GM10248 (cell line): ENCODE data around the gene DMAC2L.
A peak's percentile ranks its signal among the peaks of the same experiment; 100 is the strongest.

Experiments used
- CTCF ChIA-PET: fragments of 300-600 bp; sonication (Branson Sonifier 250); formaldehyde crosslinking; extraction: SDS; loops from one replicate; lab custom pipeline; 2021; ENCODE audit warnings: antibody characterized with exemption; lab: Yijun Ruan, JAX
- POLR2A ChIA-PET: fragments of 350-650 bp; sonication (Branson Sonifier 250); formaldehyde crosslinking; extraction: SDS; loops from one replicate; lab custom pipeline; 2020; ENCODE audit warnings: antibody characterized with exemption; lab: Yijun Ruan, JAX
- DNase-seq: peaks from one replicate; pipeline ENCODE4 v3.0.0; 2012; ENCODE audit errors: extremely low spot score
- TF ChIP-seq, protein P1 (sequence below): IDR thresholded peaks from 2 replicates; pipeline ENCODE4 v1.5.1; 2012; ENCODE audit warnings: mild to moderate bottlenecking, low read depth; ENCODE audit errors: extremely low read depth, missing control alignments, control extremely low read depth

The DMAC2L gene

DNA sequence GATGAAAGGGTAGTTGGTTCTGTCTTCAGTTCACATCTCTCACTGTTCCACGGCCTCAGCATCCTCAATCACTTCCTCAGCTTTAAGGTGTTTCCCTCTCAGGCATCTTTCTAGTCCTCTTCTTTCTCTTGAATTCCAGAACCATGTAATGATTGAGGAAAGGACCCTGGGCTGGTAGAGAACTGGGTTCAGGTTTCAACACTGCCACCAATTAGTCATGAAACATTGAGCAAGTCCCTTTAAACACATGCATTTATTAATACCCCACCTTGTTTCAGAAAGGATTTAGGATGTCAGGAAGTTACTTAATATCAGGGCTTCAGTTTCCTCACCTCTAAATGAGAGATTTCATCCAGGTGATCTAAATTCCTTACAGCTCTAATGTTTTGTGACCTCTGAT, 7.2 kb downstream of the DMAC2L start:
- no peak for DNase-seq
- TF ChIP-seq, protein P1, sequence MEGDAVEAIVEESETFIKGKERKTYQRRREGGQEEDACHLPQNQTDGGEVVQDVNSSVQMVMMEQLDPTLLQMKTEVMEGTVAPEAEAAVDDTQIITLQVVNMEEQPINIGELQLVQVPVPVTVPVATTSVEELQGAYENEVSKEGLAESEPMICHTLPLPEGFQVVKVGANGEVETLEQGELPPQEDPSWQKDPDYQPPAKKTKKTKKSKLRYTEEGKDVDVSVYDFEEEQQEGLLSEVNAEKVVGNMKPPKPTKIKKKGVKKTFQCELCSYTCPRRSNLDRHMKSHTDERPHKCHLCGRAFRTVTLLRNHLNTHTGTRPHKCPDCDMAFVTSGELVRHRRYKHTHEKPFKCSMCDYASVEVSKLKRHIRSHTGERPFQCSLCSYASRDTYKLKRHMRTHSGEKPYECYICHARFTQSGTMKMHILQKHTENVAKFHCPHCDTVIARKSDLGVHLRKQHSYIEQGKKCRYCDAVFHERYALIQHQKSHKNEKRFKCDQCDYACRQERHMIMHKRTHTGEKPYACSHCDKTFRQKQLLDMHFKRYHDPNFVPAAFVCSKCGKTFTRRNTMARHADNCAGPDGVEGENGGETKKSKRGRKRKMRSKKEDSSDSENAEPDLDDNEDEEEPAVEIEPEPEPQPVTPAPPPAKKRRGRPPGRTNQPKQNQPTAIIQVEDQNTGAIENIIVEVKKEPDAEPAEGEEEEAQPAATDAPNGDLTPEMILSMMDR, result no peak
- POLR2A ChIA-PET, result no interaction called here
- CTCF ChIA-PET, result interaction anchor here (0.8 to 4.9 kb wide), 6 partner anchors 8 to 459 kb away, joined by 3 to 32 read pairs (median 8); partner anchors contain the start of genes DMAC2L and L2HGDH

DNA sequence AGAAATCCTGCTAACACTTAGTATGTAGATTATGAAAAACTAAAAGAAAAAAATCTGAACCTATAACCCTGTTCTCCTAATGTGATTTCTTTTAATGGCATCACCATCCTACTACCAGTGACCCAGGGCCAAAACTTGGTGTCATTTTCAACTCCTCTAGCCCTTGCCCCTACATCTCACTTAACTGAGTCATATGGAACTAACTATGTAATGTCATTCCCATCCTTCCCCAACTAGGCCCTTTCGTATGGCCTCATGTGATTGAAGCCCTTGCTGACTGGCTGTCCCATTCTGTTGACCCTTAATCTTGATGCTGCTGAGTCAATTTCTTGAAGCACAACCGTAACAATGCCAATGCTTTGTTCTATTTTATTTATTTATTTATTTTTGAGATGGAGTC, 7.6 kb downstream of the DMAC2L start:
- no peak for DNase-seq
- ChIA-PET CTCF (interaction anchor here (0.6 to 4.9 kb wide), 18 partner anchors 8 to 740 kb away, joined by 3 to 32 read pairs (median 7); partner anchors contain the start of genes DMAC2L, L2HGDH and MAP4K5), POLR2A (interaction anchor here (1.6 kb wide), 1 partner anchor 8 kb away, joined by 10 read pairs; the partner anchor contains the start of genes DMAC2L and L2HGDH)
- TF ChIP-seq, protein P1, result no peak

DNA sequence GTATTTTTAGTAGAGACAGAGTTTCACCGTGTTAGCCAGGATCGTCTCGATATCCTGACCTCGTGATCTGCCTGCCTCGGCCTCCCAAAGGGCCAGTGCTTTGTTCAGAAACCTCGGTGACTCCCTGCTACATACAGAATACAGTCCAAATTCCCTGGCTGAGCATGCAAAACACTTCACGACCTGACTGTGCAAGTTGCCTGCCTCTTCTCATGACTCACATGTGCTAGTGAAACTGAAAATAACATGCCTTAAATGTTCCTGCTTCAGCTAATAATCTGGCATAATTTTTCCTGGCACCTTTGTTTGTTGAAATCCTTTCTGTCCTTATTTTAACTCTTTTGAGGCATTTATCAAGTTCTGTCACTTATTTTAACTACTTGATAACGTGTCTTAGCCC, 8.2 kb downstream of the DMAC2L start:
- CTCF ChIA-PET, result interaction anchor here (0.6 to 4.9 kb wide), 49 partner anchors 9 to 740 kb away, joined by 3 to 32 read pairs (median 4); partner anchors contain the start of genes CDKL1, DMAC2L, L2HGDH and MAP4K5
- peak; percentile 26 for DNase-seq
- POLR2A ChIA-PET, result interaction anchor here (1.6 kb wide), 1 partner anchor 8 kb away, joined by 10 read pairs; the partner anchor contains the start of genes DMAC2L and L2HGDH
- TF ChIP-seq, protein P1, result no peak

DNA sequence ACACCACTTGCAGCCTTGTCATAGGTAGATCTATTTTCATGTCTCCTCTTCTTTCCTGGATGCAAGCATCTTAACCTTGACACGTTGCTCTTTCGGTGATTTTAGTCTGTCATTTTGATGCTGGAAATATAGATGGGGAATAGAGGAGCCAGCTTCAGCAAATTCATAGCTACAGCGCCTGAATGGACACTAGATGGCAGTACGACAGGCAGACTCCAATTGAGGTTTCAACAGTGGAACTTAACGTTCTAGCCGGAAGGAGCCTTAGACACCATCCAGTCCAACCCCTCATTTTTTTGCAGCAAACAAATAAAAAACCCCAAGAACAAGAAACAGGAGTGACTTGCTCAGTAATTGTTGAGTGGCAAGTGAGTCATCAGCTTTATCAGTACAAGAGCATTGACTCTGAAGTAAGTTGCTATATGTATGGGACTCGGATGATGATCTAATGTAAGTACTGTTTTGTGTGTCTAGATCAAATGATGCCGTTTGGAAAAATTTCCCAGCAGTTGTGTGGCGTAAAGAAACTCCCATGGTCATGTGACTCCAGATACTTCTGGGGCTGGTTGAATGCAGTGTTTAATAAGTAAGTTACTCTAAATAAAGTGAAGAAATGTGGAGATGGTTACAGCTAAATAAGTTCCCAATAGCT, 9.0 kb downstream of the DMAC2L start:
- ChIA-PET POLR2A (interaction anchor here (1.1 to 1.6 kb wide), 2 partner anchors 9 to 23 kb away, joined by 3 to 10 read pairs; partner anchors contain the start of genes DMAC2L and L2HGDH), CTCF (interaction anchor here (0.7 to 4.9 kb wide), 57 partner anchors 8 to 741 kb away, joined by 3 to 32 read pairs (median 4); partner anchors contain the start of genes CDKL1, DMAC2L, L2HGDH and MAP4K5)
- peak; percentile 68 for DNase-seq
- TF ChIP-seq, protein P1, result peak; percentile 87

DNA sequence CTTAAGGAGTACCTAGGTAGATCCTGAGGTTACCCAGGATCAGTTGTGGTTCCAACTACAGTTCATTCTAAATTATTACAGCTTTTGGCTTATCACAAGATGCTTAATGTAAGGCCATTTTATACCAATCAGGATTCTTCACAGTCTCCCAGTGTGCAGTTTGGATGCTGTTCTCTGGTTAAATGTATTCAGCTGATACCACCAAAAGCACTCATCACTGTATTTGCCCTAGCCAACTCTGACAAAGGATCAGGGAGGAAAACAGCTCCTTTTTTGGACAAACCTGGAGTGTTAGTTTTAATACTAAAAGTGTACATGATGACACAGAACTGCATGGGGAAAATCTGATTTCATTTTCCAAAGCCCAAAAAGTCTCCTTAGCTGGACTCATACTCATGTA, 19.5 kb downstream of the DMAC2L start:
- TF ChIP-seq, protein P1, result no peak
- no peak for DNase-seq
- CTCF ChIA-PET, result interaction anchor here (0.8 to 2.5 kb wide), 6 partner anchors 11 to 202 kb away, joined by 3 to 10 read pairs (median 4); partner anchors contain the start of gene MAP4K5
- POLR2A ChIA-PET, result no interaction called here

DNA sequence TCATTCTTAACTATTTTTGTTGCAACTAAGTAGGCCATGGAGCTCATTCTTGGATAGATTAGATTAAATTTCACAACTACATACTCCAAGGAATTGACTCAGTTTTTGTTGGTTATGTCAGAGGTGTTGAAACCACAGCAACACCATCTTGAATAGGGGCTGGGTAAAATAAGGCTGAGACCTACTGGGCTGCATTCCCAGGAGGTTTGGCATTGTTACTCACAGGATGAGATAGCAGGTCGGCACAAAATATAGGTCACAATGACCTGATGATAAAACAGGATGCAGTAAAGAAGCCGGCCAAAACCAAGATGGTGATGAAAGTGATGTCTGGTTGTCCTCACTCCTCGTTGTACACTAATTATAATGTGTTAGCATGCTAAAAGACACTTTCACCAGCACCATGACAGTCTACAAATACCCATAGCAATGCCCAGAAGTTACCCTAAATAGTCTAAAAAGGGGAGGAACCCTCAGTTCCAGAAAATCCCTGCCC, 20.9 kb downstream of the DMAC2L start:
- ChIA-PET POLR2A (no interaction called here), CTCF (interaction anchor here (0.9 to 3.4 kb wide), 4 partner anchors 11 to 23 kb away, joined by 3 to 23 read pairs (median 8); no protein-coding TSS in a partner anchor)
- TF ChIP-seq, protein P1, result no peak
- DNase-seq, result no peak
